Mesodermal cell (in vitro differentiated cells): Measurements from ENCODE around the gene REXO1.
A peak's percentile ranks its signal among the peaks of the same experiment; 100 is the strongest.

ENCODE experiments used
- H3K27ac ChIP-seq: 2 replicates; pipeline ENCODE4 v1.7.0; 2013; ENCODE audit warnings: mild to moderate bottlenecking, low read depth, low read length, moderate library complexity; ENCODE audit not compliant: severe bottlenecking
- H3K36me3 ChIP-seq: 2 replicates; pipeline ENCODE4 v1.7.1; 2013; ENCODE audit warnings: mild to moderate bottlenecking, low read length, moderate library complexity; ENCODE audit not compliant: control insufficient read depth, insufficient read depth
- H3K4me1 ChIP-seq: one replicate; pipeline ENCODE4 v1.7.1; 2013; ENCODE audit warnings: mild to moderate bottlenecking, low read length; ENCODE audit not compliant: insufficient read depth, control insufficient read depth, poor library complexity, severe bottlenecking
- H3K4me3 ChIP-seq: 2 replicates; pipeline ENCODE4 v1.7.0; 2013; ENCODE audit warnings: low read length, control low read depth, mild to moderate bottlenecking; ENCODE audit not compliant: insufficient read depth, poor library complexity, severe bottlenecking; ENCODE audit errors: extremely low read depth
- H3K9me3 ChIP-seq: 2 replicates; pipeline ENCODE4 v1.7.1; 2013; ENCODE audit warnings: mild to moderate bottlenecking, low read length, moderate library complexity; ENCODE audit not compliant: control insufficient read depth
- WGBS, 2 experiments: methylation state at CpG; one replicate each; pipeline ENCODE4 v1.1.5; 2013; ENCODE audit warnings: missing lambda C conversion rate in 2 of 2; ENCODE audit not compliant: insufficient coverage in 2 of 2; 5-methylcytosine and 5-hydroxymethylcytosine counted together

The REXO1 gene

GRCh38 chr19:1826557-1827521 is 21.4 kb downstream of the REXO1 start:
- Histone ChIP-seq H3K4me3 (no peak overlapping the region), H3K9me3 (no peaks in the 10 kb centered on the region), H3K27ac (peak overlapping the region; percentile 43), H3K4me1 (peaks cover 22% of the 10 kb centered on the region), H3K36me3 (peaks cover 64% of the 10 kb centered on the region)
- WGBS, 2 experiments, result 36 to 38% methylated on average over 43 to 52 of the region's 63 CpGs

GRCh38 chr19:1825909-1826556 is 22.2 kb downstream of the REXO1 start:
- Histone ChIP-seq H3K4me1 (peaks cover 22% of the 10 kb centered on the region), H3K4me3 (peak overlapping the region; percentile 1), H3K9me3 (no peaks in the 10 kb centered on the region), H3K36me3 (peaks cover 69% of the 10 kb centered on the region), H3K27ac (no peak overlapping the region)
- WGBS, 2 experiments, result 41 to 46% methylated on average over 12 of the region's 15 CpGs

DNA sequence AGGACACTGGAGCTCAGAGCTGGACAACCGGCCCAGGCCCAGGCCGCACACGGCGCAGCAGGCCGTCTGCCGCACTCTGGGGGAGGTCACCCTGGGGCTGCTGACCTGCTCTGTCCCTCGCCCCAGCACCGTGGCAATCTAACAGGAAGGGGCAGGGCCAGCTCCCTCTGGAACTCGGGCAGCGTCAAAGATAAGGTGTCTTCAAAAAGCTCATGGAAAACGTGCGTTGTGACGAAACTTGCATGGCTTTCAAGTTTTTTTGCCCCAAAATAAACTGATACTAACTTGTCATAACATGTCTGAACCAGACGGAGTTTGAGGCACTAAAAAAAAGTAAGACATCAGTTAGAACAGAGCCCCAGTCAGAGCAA is 24.0 kb downstream of the REXO1 start:
- WGBS, 2 experiments, result 92% methylated on average over 14 of the region's 14 CpGs
- Histone ChIP-seq H3K4me3 (no peak overlapping the region), H3K4me1 (peaks cover 22% of the 10 kb centered on the region), H3K36me3 (peaks cover 74% of the 10 kb centered on the region), H3K27ac (no peak overlapping the region), H3K9me3 (no peaks in the 10 kb centered on the region)

- Histone ChIP-seq H3K9me3 (no peaks in the 10 kb centered on the region), H3K4me1 (peaks cover 22% of the 10 kb centered on the region), H3K27ac (no peak overlapping the region), H3K36me3 (peaks cover 78% of the 10 kb centered on the region), H3K4me3 (no peak overlapping the region)
- WGBS, 2 experiments, result 96% methylated on average over 27 to 36 of the region's 36 CpGs
These were observed 24.6 kb downstream of the REXO1 start for GRCh38 chr19:1823539-1824251.

GRCh38 chr19:1823020-1823419 is 25.3 kb downstream of the REXO1 start:
- no peaks in the 10 kb centered on the region for H3K9me3 ChIP-seq
- no peak overlapping the region for H3K4me3 ChIP-seq
- no peak overlapping the region for H3K27ac ChIP-seq
- WGBS, 2 experiments, result 95 to 96% methylated on average over 4 to 7 of the region's 8 CpGs
- peaks cover 22% of the 10 kb centered on the region for H3K4me1 ChIP-seq
- peaks cover 84% of the 10 kb centered on the region for H3K36me3 ChIP-seq

- Histone ChIP-seq H3K9me3 (no peaks in the 10 kb centered on the region), H3K4me3 (no peak overlapping the region), H3K36me3 (peaks cover 84% of the 10 kb centered on the region), H3K27ac (no peak overlapping the region), H3K4me1 (peaks cover 16% of the 10 kb centered on the region)
- 99% methylated on average over 16 to 19 of the region's 19 CpGs for WGBS, 2 experiments
These were observed 26.1 kb downstream of the REXO1 start for GRCh38 chr19:1822210-1822609.

DNA sequence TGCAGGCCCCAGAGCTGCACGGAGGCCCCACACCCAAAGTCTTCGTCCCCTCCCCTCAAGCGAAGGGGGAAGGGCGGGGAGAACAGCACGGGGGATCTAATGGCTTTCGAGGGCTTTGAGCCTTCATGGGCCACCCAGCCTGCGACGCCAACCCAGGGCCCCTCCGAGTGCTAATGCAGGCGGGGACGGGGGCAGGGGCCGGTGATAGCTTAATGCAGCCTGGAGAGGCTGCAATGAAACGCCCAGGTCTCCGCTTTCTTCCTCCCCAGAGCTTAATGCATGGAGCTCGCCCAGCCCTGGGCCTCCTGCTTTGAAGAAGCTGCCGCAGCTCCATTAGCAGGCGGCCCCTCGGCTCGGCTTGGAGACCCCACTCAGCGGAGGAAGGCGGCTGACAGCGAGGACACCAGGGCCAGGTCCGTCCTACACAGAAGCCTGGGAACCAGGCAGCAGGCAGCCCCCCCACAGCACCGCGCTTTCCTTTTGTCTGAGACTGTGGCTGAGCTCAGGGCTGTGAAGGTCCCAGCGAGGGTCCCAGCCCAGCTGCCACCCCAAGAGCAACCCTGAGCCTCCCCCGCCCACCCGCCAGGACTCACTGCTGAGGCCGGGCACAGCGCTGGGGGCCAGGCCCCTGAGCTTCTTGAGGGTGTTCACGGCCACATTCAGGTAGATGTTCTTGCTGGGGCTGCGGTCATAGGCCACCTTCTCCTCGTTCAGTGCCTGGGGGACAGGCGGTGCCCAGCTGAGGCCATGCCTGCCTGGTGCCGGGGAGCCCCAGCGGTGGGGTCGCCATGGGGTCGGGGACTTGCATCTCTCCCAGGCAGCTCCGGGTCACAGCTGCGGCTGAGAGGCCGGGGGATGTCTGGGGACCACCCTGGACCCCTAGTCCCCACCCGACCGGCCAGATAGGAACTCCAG is 28.7 kb downstream of the REXO1 start:
- 92 to 93% methylated on average over 38 to 40 of the region's 43 CpGs for WGBS, 2 experiments
- H3K36me3 ChIP-seq, result peaks cover 95% of the 10 kb centered on the region
- peaks cover 5% of the 10 kb centered on the region for H3K4me1 ChIP-seq
- H3K27ac ChIP-seq, result no peak overlapping the region
- no peaks in the 10 kb centered on the region for H3K9me3 ChIP-seq
- H3K4me3 ChIP-seq, result no peak overlapping the region

DNA sequence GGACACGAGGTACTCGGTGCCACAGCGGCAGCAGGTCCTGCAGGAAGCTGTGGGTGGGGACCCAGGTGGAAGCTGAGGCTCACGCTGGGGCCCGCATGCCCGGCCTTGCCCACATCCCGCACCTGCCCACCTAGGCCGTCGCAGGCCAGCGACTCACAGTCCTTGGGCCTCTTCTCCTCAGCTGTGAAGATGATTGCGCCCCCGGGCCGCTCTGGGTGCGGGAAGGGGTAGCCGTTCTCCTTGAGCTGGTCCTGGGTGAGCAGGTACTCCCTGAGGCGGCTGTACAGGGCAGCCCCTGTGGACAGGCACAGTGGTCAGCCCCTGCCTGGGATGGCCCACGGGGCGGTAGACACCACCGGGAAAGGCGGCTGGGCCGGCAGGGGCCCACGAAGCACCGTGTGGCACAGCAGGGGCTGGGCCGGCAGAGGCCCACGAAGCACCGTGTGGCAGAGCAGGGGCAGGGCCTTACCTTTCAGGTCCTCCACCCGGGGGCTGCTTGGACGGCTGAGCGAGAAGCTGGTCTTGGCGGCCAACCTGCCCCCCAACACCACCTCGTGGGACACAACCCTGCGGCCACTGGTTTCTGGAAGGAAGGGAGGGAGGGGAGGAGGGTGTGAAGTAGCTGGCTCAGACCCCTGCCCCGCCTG is 29.6 kb downstream of the REXO1 start:
- WGBS, 2 experiments, result 94 to 97% methylated on average over 22 to 30 of the region's 33 CpGs
- Histone ChIP-seq H3K9me3 (no peaks in the 10 kb centered on the region), H3K36me3 (peaks cover 86% of the 10 kb centered on the region), H3K4me3 (no peak overlapping the region), H3K27ac (no peak overlapping the region), H3K4me1 (no peaks in the 10 kb centered on the region)

DNA sequence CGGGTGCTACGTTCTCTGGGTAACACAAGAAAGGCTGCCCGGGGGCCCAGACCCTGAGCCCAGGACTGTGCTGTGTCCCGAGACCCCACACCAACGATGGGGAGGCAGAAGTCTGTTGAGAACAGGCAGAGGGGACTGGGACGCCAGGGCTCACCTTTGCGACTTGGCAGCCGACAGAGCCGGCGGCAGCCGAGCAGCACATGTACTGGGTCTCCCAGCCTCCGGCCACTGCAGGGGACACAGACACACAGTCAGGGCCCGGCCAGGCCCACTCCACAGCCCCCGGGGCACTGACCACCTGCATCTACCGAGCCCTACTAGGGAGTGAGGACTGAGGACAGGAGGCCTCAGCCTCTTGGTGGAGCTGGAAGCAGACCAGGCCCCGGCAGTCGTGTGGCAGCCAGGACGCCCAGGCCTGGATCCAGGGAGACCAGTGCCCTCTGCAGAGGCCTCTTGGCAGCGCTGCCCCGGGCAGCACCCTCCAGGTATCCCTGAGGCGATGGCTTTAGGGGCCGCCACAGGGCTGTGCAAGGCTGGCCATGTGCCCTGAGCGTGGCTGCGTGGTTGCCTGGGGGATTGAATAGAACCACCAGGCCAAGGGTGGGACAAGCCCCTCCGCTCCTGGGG is 30.6 kb downstream of the REXO1 start:
- Histone ChIP-seq H3K36me3 (peaks cover 76% of the 10 kb centered on the region), H3K9me3 (no peaks in the 10 kb centered on the region), H3K27ac (no peak overlapping the region), H3K4me1 (no peaks in the 10 kb centered on the region), H3K4me3 (no peak overlapping the region)
- 96 to 97% methylated on average over 18 to 25 of the region's 25 CpGs for WGBS, 2 experiments
